ENCODE data around the gene TMEM108. TPM values are rescaled to one million over a fixed set of nuclear protein-coding genes. Genes with fewer than 3 reads are reported as not detected.

Gene TMEM108
- polyA plus RNA-seq, 1 donor (not counting 4 experiments of a cell fraction or from before 2014, with no cell fraction given): not detected

DNA sequence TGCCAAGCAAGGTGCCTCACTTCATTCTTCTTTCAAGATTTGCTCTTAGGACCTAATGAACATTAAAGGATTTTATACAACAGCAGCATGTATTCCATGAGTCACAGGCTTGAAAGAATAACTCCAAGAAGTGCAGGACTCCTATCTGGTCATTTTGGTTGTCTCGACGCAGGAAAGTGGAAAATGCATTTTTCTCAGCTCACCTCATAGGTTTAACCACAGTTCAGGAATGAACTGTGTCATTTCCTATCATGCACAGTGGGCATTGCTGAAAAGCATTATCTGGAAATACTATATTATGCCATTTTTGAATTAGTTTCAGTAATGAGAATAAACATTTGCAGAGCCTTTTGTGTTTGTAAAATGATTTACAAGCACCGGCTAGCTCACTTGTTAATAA, 263.0 kb downstream of the TMEM108 start:
- H2AFZ ChIP-seq (ENCODE audit: control insufficient read depth, low read length): no peak overlapping the region
- FAIRE-seq: peak; percentile 43
- no peaks in the 10 kb centered on the region for H3K4me1 ChIP-seq (ENCODE audit: control insufficient read depth, extremely low read depth, insufficient read depth, low read length)
- H3K27ac ChIP-seq (ENCODE audit: control insufficient read depth, insufficient read depth, low read length): no peak overlapping the region
- DNase-seq (ENCODE audit: low read depth, low spot score): no peak
- H3K4me2 ChIP-seq (ENCODE audit: control insufficient read depth, extremely low read depth, insufficient read depth, low read depth, low read length): no peak overlapping the region
- no peaks in the 10 kb centered on the region for H3K79me2 ChIP-seq (ENCODE audit: control insufficient read depth, insufficient read depth, low read length)
- H3K36me3 ChIP-seq (ENCODE audit: control insufficient read depth in 2 of 2, extremely low read depth in 1 of 2, insufficient read depth in 2 of 2, low read length in 2 of 2): no peaks in the 10 kb centered on the region
- H4K20me1 ChIP-seq (ENCODE audit: control insufficient read depth, extremely low read depth, insufficient read depth, low read length): no peaks in the 10 kb centered on the region
- H3K9me1 ChIP-seq (ENCODE audit: control insufficient read depth, extremely low read depth, insufficient read depth, low read length): no peaks in the 10 kb centered on the region
- H3K9ac ChIP-seq (ENCODE audit: control insufficient read depth, extremely low read depth, insufficient read depth, low read length): no peak overlapping the region
- no peak overlapping the region for H3K4me3 ChIP-seq (ENCODE audit: control insufficient read depth in 2 of 3, extremely low read depth in 1 of 3, insufficient read depth in 2 of 3, low read depth in 1 of 3, low read length in 3 of 3)
- dilution Hi-C loops (cut with MboI; ENCODE audit: extremely low pct_ligation_motif_present, low sequenced_read_pairs): no loop called here
- no peaks in the 10 kb centered on the region for H3K9me3 ChIP-seq (ENCODE audit: control insufficient read depth, low read depth, low read length)
- H3K27me3 ChIP-seq (ENCODE audit: control insufficient read depth, extremely low read depth, insufficient read depth, low read length): no peaks in the 10 kb centered on the region
- TF ChIP-seq EZH2 (IDR thresholded peaks at IDR 0.05; ENCODE audit: low read length): no peak
- TF ChIP-seq, protein P1, sequence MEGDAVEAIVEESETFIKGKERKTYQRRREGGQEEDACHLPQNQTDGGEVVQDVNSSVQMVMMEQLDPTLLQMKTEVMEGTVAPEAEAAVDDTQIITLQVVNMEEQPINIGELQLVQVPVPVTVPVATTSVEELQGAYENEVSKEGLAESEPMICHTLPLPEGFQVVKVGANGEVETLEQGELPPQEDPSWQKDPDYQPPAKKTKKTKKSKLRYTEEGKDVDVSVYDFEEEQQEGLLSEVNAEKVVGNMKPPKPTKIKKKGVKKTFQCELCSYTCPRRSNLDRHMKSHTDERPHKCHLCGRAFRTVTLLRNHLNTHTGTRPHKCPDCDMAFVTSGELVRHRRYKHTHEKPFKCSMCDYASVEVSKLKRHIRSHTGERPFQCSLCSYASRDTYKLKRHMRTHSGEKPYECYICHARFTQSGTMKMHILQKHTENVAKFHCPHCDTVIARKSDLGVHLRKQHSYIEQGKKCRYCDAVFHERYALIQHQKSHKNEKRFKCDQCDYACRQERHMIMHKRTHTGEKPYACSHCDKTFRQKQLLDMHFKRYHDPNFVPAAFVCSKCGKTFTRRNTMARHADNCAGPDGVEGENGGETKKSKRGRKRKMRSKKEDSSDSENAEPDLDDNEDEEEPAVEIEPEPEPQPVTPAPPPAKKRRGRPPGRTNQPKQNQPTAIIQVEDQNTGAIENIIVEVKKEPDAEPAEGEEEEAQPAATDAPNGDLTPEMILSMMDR (optimal IDR thresholded peaks at IDR 0.05 in 1 of 3, IDR thresholded peaks at IDR 0.05 in 1 of 3, conservative IDR thresholded peaks at IDR 0.05 in 1 of 3; ENCODE audit: extremely low read depth in 1 of 3, insufficient read depth in 2 of 3, low read length in 3 of 3): no peak

DNA sequence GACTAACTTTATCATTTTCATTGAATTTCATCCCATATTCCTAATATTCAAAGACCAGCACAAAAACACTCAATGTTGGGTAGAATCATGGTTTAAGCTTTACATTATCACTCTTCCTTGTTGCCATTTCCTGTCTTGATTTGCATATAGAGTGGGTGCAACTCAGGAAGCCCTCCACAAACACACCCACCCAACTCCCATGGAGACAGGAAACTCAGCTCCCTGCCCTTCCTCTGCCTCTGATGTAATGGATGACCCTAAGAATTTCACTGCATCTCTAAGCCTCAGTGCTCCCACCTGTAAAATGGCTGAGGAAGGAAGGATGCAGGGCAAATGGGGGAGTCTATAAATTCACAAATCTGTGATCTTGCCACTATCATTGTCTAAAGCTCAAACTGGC, 263.5 kb downstream of the TMEM108 start:
- no peak overlapping the region for H2AFZ ChIP-seq (ENCODE audit: control insufficient read depth, low read length)
- H3K4me2 ChIP-seq (ENCODE audit: control insufficient read depth, extremely low read depth, insufficient read depth, low read depth, low read length): no peak overlapping the region
- no peaks in the 10 kb centered on the region for H3K79me2 ChIP-seq (ENCODE audit: control insufficient read depth, insufficient read depth, low read length)
- TF ChIP-seq, protein P1 (optimal IDR thresholded peaks at IDR 0.05 in 1 of 3, IDR thresholded peaks at IDR 0.05 in 1 of 3, conservative IDR thresholded peaks at IDR 0.05 in 1 of 3; ENCODE audit: extremely low read depth in 1 of 3, insufficient read depth in 2 of 3, low read length in 3 of 3): no peak
- TF ChIP-seq EZH2 (IDR thresholded peaks at IDR 0.05; ENCODE audit: low read length): no peak
- no peaks in the 10 kb centered on the region for H3K4me1 ChIP-seq (ENCODE audit: control insufficient read depth, extremely low read depth, insufficient read depth, low read length)
- no peak overlapping the region for H3K4me3 ChIP-seq (ENCODE audit: control insufficient read depth in 2 of 3, extremely low read depth in 1 of 3, insufficient read depth in 2 of 3, low read depth in 1 of 3, low read length in 3 of 3)
- DNase-seq (ENCODE audit: low read depth, low spot score) (no peak), FAIRE-seq (no peak)
- no peaks in the 10 kb centered on the region for H3K9me1 ChIP-seq (ENCODE audit: control insufficient read depth, extremely low read depth, insufficient read depth, low read length)
- no peak overlapping the region for H3K9ac ChIP-seq (ENCODE audit: control insufficient read depth, extremely low read depth, insufficient read depth, low read length)
- no peaks in the 10 kb centered on the region for H3K9me3 ChIP-seq (ENCODE audit: control insufficient read depth, low read depth, low read length)
- no peaks in the 10 kb centered on the region for H4K20me1 ChIP-seq (ENCODE audit: control insufficient read depth, extremely low read depth, insufficient read depth, low read length)
- dilution Hi-C loops (cut with MboI; ENCODE audit: extremely low pct_ligation_motif_present, low sequenced_read_pairs): no loop called here
- no peaks in the 10 kb centered on the region for H3K36me3 ChIP-seq (ENCODE audit: control insufficient read depth in 2 of 2, extremely low read depth in 1 of 2, insufficient read depth in 2 of 2, low read length in 2 of 2)
- no peaks in the 10 kb centered on the region for H3K27me3 ChIP-seq (ENCODE audit: control insufficient read depth, extremely low read depth, insufficient read depth, low read length)
- no peak overlapping the region for H3K27ac ChIP-seq (ENCODE audit: control insufficient read depth, insufficient read depth, low read length)

Data from keratinocyte (primary cell).